ENCODE data around the gene TBCE. TPM values are rescaled to one million over a fixed set of nuclear protein-coding genes. Genes with fewer than 3 reads are reported as not detected.
A peak's percentile ranks its signal among the peaks of the same experiment; 100 is the strongest.

Gene TBCE
- total and polyA plus RNA-seq, 2 experiments from 2014 or later, result 21.5 to 43.9 TPM

- Histone ChIP-seq H3K79me2 (peaks cover 59% of the 10 kb centered on the region), H3K4me3 (no peak overlapping the region), H3K9me2 (replicated peaks; ENCODE audit: insufficient read depth) (no peaks in the 10 kb centered on the region), H3K27ac (peak overlapping the region; percentile 48), H3K36me3 (replicated peaks; ENCODE audit: insufficient read depth, low read depth) (no peaks in the 10 kb centered on the region), H2AFZ (no peak overlapping the region), H3K27me3 (no peaks in the 10 kb centered on the region), H4K20me1 (ENCODE audit: insufficient read depth, poor library complexity, severe bottlenecking) (no peaks in the 10 kb centered on the region), H3K4me2 (no peak overlapping the region), H3K9me3 (ENCODE audit: low read depth) (no peaks in the 10 kb centered on the region), H3K4me1 (ENCODE audit: insufficient read depth) (no peaks in the 10 kb centered on the region)
- TF ChIP-seq EZH2phosphoT487 (IDR thresholded peaks at IDR 0.05; ENCODE audit: low read depth, severe bottlenecking, unreplicated experiment) (no peak), EZH2 (IDR thresholded peaks at IDR 0.05; ENCODE audit: borderline replicate concordance) (no peak), CTCF (IDR thresholded peaks at IDR 0.05; ENCODE audit: poor library complexity) (no peak)
- 89% methylated on average over 7 of the region's 7 CpGs for WGBS (ENCODE audit: low lambda C conversion rate, missing lambda C conversion rate)
- no peak for DNase-seq (ENCODE audit: low spot score)
Measured at GRCh38 chr1:235402457-235403200, 35.4 kb downstream of the TBCE start.

GRCh38 chr1:235403593-235403992 lies 36.4 kb downstream of the TBCE start:
- no peak overlapping the region for H3K4me3 ChIP-seq
- TF ChIP-seq EZH2phosphoT487 (IDR thresholded peaks at IDR 0.05; ENCODE audit: low read depth, severe bottlenecking, unreplicated experiment) (no peak), CTCF (IDR thresholded peaks at IDR 0.05; ENCODE audit: poor library complexity) (no peak), EZH2 (IDR thresholded peaks at IDR 0.05; ENCODE audit: borderline replicate concordance) (no peak)
- peak overlapping the region; percentile 47 for H3K27ac ChIP-seq
- no peak overlapping the region for H2AFZ ChIP-seq
- no peaks in the 10 kb centered on the region for H3K9me2 ChIP-seq (replicated peaks; ENCODE audit: insufficient read depth)
- H3K9me3 ChIP-seq (ENCODE audit: low read depth), result no peaks in the 10 kb centered on the region
- H3K79me2 ChIP-seq, result peaks cover 50% of the 10 kb centered on the region
- H3K27me3 ChIP-seq, result no peaks in the 10 kb centered on the region
- no peaks in the 10 kb centered on the region for H3K36me3 ChIP-seq (replicated peaks; ENCODE audit: insufficient read depth, low read depth)
- no peaks in the 10 kb centered on the region for H4K20me1 ChIP-seq (ENCODE audit: insufficient read depth, poor library complexity, severe bottlenecking)
- H3K4me2 ChIP-seq, result no peak overlapping the region
- H3K4me1 ChIP-seq (ENCODE audit: insufficient read depth), result no peaks in the 10 kb centered on the region
- DNase-seq (ENCODE audit: low spot score), result no peak
- 100% methylated on average over 1 of the region's 1 CpG for whole genome bisulfite sequencing (ENCODE audit: low lambda C conversion rate, missing lambda C conversion rate)

GRCh38 chr1:235404190-235404589 lies 37.0 kb downstream of the TBCE start:
- H3K79me2 ChIP-seq, result peaks cover 44% of the 10 kb centered on the region
- H2AFZ ChIP-seq, result no peak overlapping the region
- WGBS (ENCODE audit: low lambda C conversion rate, missing lambda C conversion rate), result 87% methylated on average over 5 of the region's 5 CpGs
- no peaks in the 10 kb centered on the region for H3K36me3 ChIP-seq (replicated peaks; ENCODE audit: insufficient read depth, low read depth)
- no peak overlapping the region for H3K4me2 ChIP-seq
- H3K9me2 ChIP-seq (replicated peaks; ENCODE audit: insufficient read depth), result no peaks in the 10 kb centered on the region
- H3K9me3 ChIP-seq (ENCODE audit: low read depth), result no peaks in the 10 kb centered on the region
- TF ChIP-seq EZH2phosphoT487 (IDR thresholded peaks at IDR 0.05; ENCODE audit: low read depth, severe bottlenecking, unreplicated experiment), result no peak
- no peak overlapping the region for H3K4me3 ChIP-seq
- H3K4me1 ChIP-seq (ENCODE audit: insufficient read depth), result peaks cover 6% of the 10 kb centered on the region
- no peaks in the 10 kb centered on the region for H4K20me1 ChIP-seq (ENCODE audit: insufficient read depth, poor library complexity, severe bottlenecking)
- no peak for DNase-seq (ENCODE audit: low spot score)
- no peak overlapping the region for H3K27ac ChIP-seq
- H3K27me3 ChIP-seq, result no peaks in the 10 kb centered on the region

GRCh38 chr1:235407419-235407818 lies 40.2 kb downstream of the TBCE start:
- WGBS (ENCODE audit: low lambda C conversion rate, missing lambda C conversion rate), result 68% methylated on average over 5 of the region's 5 CpGs
- Histone ChIP-seq H3K9me2 (replicated peaks; ENCODE audit: insufficient read depth) (no peaks in the 10 kb centered on the region), H3K79me2 (peaks cover 28% of the 10 kb centered on the region), H2AFZ (no peak overlapping the region), H3K27me3 (no peaks in the 10 kb centered on the region), H3K36me3 (replicated peaks; ENCODE audit: insufficient read depth, low read depth) (no peaks in the 10 kb centered on the region), H3K4me2 (no peak overlapping the region), H3K4me1 (ENCODE audit: insufficient read depth) (peaks cover 7% of the 10 kb centered on the region), H3K4me3 (no peak overlapping the region), H4K20me1 (ENCODE audit: insufficient read depth, poor library complexity, severe bottlenecking) (no peaks in the 10 kb centered on the region), H3K9me3 (ENCODE audit: low read depth) (no peaks in the 10 kb centered on the region), H3K27ac (no peak overlapping the region)
- no peak for DNase-seq (ENCODE audit: low spot score)
- TF ChIP-seq EZH2phosphoT487 (IDR thresholded peaks at IDR 0.05; ENCODE audit: low read depth, severe bottlenecking, unreplicated experiment) (no peak), EZH2 (IDR thresholded peaks at IDR 0.05; ENCODE audit: borderline replicate concordance) (no peak), CTCF (IDR thresholded peaks at IDR 0.05; ENCODE audit: poor library complexity) (no peak)

Data from hepatocyte (in vitro differentiated cells).